ENCODE results near the gene PALS2.

The PALS2 gene

GRCh38 chr7:24574950-24575349 lies 1.7 kb downstream of the PALS2 start:
- H3K4me3 ChIP-seq (ENCODE audit: low read depth, low read length) = peak overlapping the region; percentile 90
- TF ChIP-seq POLR2A (IDR thresholded peaks at IDR 0.05; ENCODE audit: extremely low read depth, insufficient read length) = no peak
- TF ChIP-seq CTCF (IDR thresholded peaks at IDR 0.05; ENCODE audit: low read depth, low read length) = no peak
- peak; percentile 25 for DNase-seq (ENCODE audit: low read depth)

GRCh38 chr7:24576171-24577025 lies 3.1 kb downstream of the PALS2 start:
- peak; percentile 84 for TF ChIP-seq CTCF (IDR thresholded peaks at IDR 0.05; ENCODE audit: low read depth, low read length)
- TF ChIP-seq POLR2A (IDR thresholded peaks at IDR 0.05; ENCODE audit: extremely low read depth, insufficient read length) = no peak
- TF ChIP-seq MYC (IDR thresholded peaks at IDR 0.05; ENCODE audit: low read depth, low read length) = no peak
- no peak overlapping the region for H3K4me3 ChIP-seq (ENCODE audit: low read depth, low read length)
- peak; percentile 82 for DNase-seq (ENCODE audit: low read depth)

GRCh38 chr7:24578052-24578451 lies 4.8 kb downstream of the PALS2 start:
- DNase-seq (ENCODE audit: low read depth) = no peak
- TF ChIP-seq MYC (IDR thresholded peaks at IDR 0.05; ENCODE audit: low read depth, low read length) (no peak), MAX (IDR thresholded peaks at IDR 0.05; ENCODE audit: low read depth, low read length) (no peak), CTCF (IDR thresholded peaks at IDR 0.05; ENCODE audit: low read depth, low read length) (no peak), POLR2A (IDR thresholded peaks at IDR 0.05; ENCODE audit: extremely low read depth, insufficient read length) (no peak)
- H3K4me3 ChIP-seq (ENCODE audit: low read depth, low read length) = no peak overlapping the region

GRCh38 chr7:24580283-24580946 lies 7.2 kb downstream of the PALS2 start:
- TF ChIP-seq POLR2A (IDR thresholded peaks at IDR 0.05; ENCODE audit: extremely low read depth, insufficient read length) (no peak), CTCF (IDR thresholded peaks at IDR 0.05; ENCODE audit: low read depth, low read length) (no peak), MYC (IDR thresholded peaks at IDR 0.05; ENCODE audit: low read depth, low read length) (no peak), MAX (IDR thresholded peaks at IDR 0.05; ENCODE audit: low read depth, low read length) (no peak)
- no peak for DNase-seq (ENCODE audit: low read depth)

GRCh38 chr7:24582166-24582565 lies 8.9 kb downstream of the PALS2 start:
- TF ChIP-seq CTCF (IDR thresholded peaks at IDR 0.05; ENCODE audit: low read depth, low read length) (no peak), MYC (IDR thresholded peaks at IDR 0.05; ENCODE audit: low read depth, low read length) (no peak), POLR2A (IDR thresholded peaks at IDR 0.05; ENCODE audit: extremely low read depth, insufficient read length) (no peak), MAX (IDR thresholded peaks at IDR 0.05; ENCODE audit: low read depth, low read length) (no peak)
- H3K4me3 ChIP-seq (ENCODE audit: low read depth, low read length) = no peak overlapping the region
- DNase-seq (ENCODE audit: low read depth) = no peak

More at GRCh38 chr7:24580283-24580946, 7.2 kb downstream of the PALS2 start:
- H3K4me3 ChIP-seq (ENCODE audit: low read depth, low read length) = no peak overlapping the region
